Natural killer cell treated with Interleukin-12 subunit alpha and Interleukin-12 subunit beta and Interleukin-15 and Interleukin-18, amount 100 ng/mL, for 72 hours (primary cell): ENCODE measurements around the gene G6PC2. TPM values are rescaled to one million over a fixed set of nuclear protein-coding genes. Genes with fewer than 3 reads are reported as not detected.
"Not testable (repeated sequence)": the region's sequence is repeated elsewhere in the genome, so short reads cannot be mapped to it uniquely, and the experiment has no call there.

Experiments used
- ATAC-seq, 2 donors: fragments of 150-1000 bp; cut with Tn5 transposase in 1 of 2; sonication (Bioruptor Pico), chemical (Tn5 transposase) in 1 of 2; 2 replicates each; pipeline ENCODE4 v1.10.0; 2021
- DNase-seq: peaks from one replicate; pipeline ENCODE4 v3.0.0; 2022; ENCODE audit warnings: low spot score
- H3K27ac Mint-ChIP-seq, 2 donors: 1 replicate in 1 of 2; 2 replicates in 1 of 2; pipeline ENCODE4 v1.8.0; 2022; ENCODE audit warnings: mixed read lengths in 2 of 2, mild to moderate bottlenecking in 1 of 2, moderate library complexity in 1 of 2
- H3K27me3 Mint-ChIP-seq, 2 donors: 1 replicate in 1 of 2; 2 replicates in 1 of 2; pipeline ENCODE4 v1.8.0; 2022; ENCODE audit warnings: mixed read lengths in 2 of 2
- H3K36me3 Mint-ChIP-seq: one replicate; pipeline ENCODE4 v1.8.0; 2022; ENCODE audit warnings: mixed read lengths
- H3K4me1 Mint-ChIP-seq, 2 donors: 1 replicate in 1 of 2; 2 replicates in 1 of 2; pipeline ENCODE4 v1.8.0; 2022; ENCODE audit warnings: low read depth in 2 of 2, mixed read lengths in 2 of 2, mild to moderate bottlenecking in 1 of 2
- H3K4me3 Mint-ChIP-seq: one replicate; pipeline ENCODE4 v1.8.0; 2022; ENCODE audit warnings: mixed read lengths
- H3K9me3 Mint-ChIP-seq: 2 replicates; pipeline ENCODE4 v1.8.0; 2022; ENCODE audit warnings: mixed read lengths
- total RNA-seq, 2 donors: library from RNA; stranded (reverse); gene quantifications; one replicate each; pipeline ENCODE4 v1.2.3, GENCODE V29; 2022

The G6PC2 gene
- total RNA-seq, 2 donors from 2014 or later = not detected

GRCh38 chr2:168915441-168916330, 14.6 kb downstream of the G6PC2 start:
- DNase-seq (no peak), ATAC-seq (no peak)
- H3K4me1 Mint-ChIP-seq = peaks cover 0 to 7% of the 10 kb centered on the region in 2 donors
- no peaks in the 10 kb centered on the region for H3K36me3 Mint-ChIP-seq
- H3K4me3 Mint-ChIP-seq = no peak overlapping the region
- H3K27ac Mint-ChIP-seq = no peak overlapping the region
- H3K9me3 Mint-ChIP-seq = no peaks in the 10 kb centered on the region
- peaks cover 16 to 44% of the 10 kb centered on the region in 2 donors for H3K27me3 Mint-ChIP-seq

GRCh38 chr2:168916331-168916675, 15.2 kb downstream of the G6PC2 start:
- no peak for ATAC-seq
- H3K36me3 Mint-ChIP-seq = no peaks in the 10 kb centered on the region
- H3K9me3 Mint-ChIP-seq = no peaks in the 10 kb centered on the region
- H3K4me1 Mint-ChIP-seq = peaks cover 0 to 7% of the 10 kb centered on the region in 2 donors
- no peak overlapping the region for H3K4me3 Mint-ChIP-seq
- no peak overlapping the region for H3K27ac Mint-ChIP-seq
- no peak for DNase-seq
- peaks cover 16 to 47% of the 10 kb centered on the region in 2 donors for H3K27me3 Mint-ChIP-seq

- peaks cover 0 to 4% of the 10 kb centered on the region in 2 donors for H3K4me1 Mint-ChIP-seq
- H3K4me3 Mint-ChIP-seq = no peak overlapping the region
- DNase-seq (no peak), ATAC-seq (no peak)
- H3K36me3 Mint-ChIP-seq = no peaks in the 10 kb centered on the region
- H3K9me3 Mint-ChIP-seq = no peaks in the 10 kb centered on the region
- H3K27ac Mint-ChIP-seq = no peak overlapping the region
- H3K27me3 Mint-ChIP-seq = peaks cover 10 to 13% of the 10 kb centered on the region in 2 donors
Observed at GRCh38 chr2:168920504-168921157, 19.5 kb downstream of the G6PC2 start.

GRCh38 chr2:168926621-168927386, 25.7 kb downstream of the G6PC2 start:
- Mint-ChIP-seq H3K27me3 (peaks cover 16 to 25% of the 10 kb centered on the region in 2 donors), H3K4me1 (no peaks in the 10 kb centered on the region), H3K4me3 (no peak overlapping the region), H3K27ac (no peak overlapping the region), H3K36me3 (no peaks in the 10 kb centered on the region), H3K9me3 (no peaks in the 10 kb centered on the region)
- ATAC-seq (no peak), DNase-seq (no peak)

- Mint-ChIP-seq H3K27me3 (peaks cover 16 to 24% of the 10 kb centered on the region in 2 donors), H3K36me3 (no peaks in the 10 kb centered on the region), H3K4me3 (no peak overlapping the region), H3K27ac (no peak overlapping the region), H3K4me1 (no peaks in the 10 kb centered on the region), H3K9me3 (no peaks in the 10 kb centered on the region)
- DNase-seq (no peak), ATAC-seq (no peak)
Observed at GRCh38 chr2:168928113-168928831, 27.2 kb downstream of the G6PC2 start.

GRCh38 chr2:168929031-168929430, 27.9 kb downstream of the G6PC2 start:
- no peaks in the 10 kb centered on the region for H3K4me1 Mint-ChIP-seq
- H3K27ac Mint-ChIP-seq = no peak overlapping the region
- no peak overlapping the region for H3K4me3 Mint-ChIP-seq
- H3K9me3 Mint-ChIP-seq = no peaks in the 10 kb centered on the region
- no peak for DNase-seq
- ATAC-seq = no peak
- H3K27me3 Mint-ChIP-seq = peaks cover 16 to 20% of the 10 kb centered on the region in 2 donors
- no peaks in the 10 kb centered on the region for H3K36me3 Mint-ChIP-seq

GRCh38 chr2:168930242-168930641, 29.2 kb downstream of the G6PC2 start:
- Mint-ChIP-seq H3K27me3 (peaks cover 16 to 19% of the 10 kb centered on the region in 2 donors), H3K27ac (no peak overlapping the region)

GRCh38 chr2:168932174-168932573, 31.1 kb downstream of the G6PC2 start:
- ATAC-seq, H3K4me1 Mint-ChIP-seq, DNase-seq, H3K4me3 Mint-ChIP-seq, H3K27ac Mint-ChIP-seq, H3K36me3 Mint-ChIP-seq, H3K9me3 Mint-ChIP-seq: not testable (repeated sequence)
- peaks cover 17 to 21% of the 10 kb centered on the region in 2 donors for H3K27me3 Mint-ChIP-seq

More at GRCh38 chr2:168930242-168930641, 29.2 kb downstream of the G6PC2 start:
- H3K4me1 Mint-ChIP-seq = no peaks in the 10 kb centered on the region
- DNase-seq (no peak), ATAC-seq (no peak)
- H3K36me3 Mint-ChIP-seq = no peaks in the 10 kb centered on the region
- no peaks in the 10 kb centered on the region for H3K9me3 Mint-ChIP-seq
- no peak overlapping the region for H3K4me3 Mint-ChIP-seq

GRCh38 chr2:168934826-168935225, 33.7 kb downstream of the G6PC2 start:
- no peaks in the 10 kb centered on the region for H3K9me3 Mint-ChIP-seq
- no peaks in the 10 kb centered on the region for H3K4me1 Mint-ChIP-seq
- no peaks in the 10 kb centered on the region for H3K36me3 Mint-ChIP-seq
- DNase-seq (no peak), ATAC-seq (no peak)
- H3K27ac Mint-ChIP-seq = no peak overlapping the region
- H3K4me3 Mint-ChIP-seq = no peak overlapping the region
- peaks cover 4 to 17% of the 10 kb centered on the region in 2 donors for H3K27me3 Mint-ChIP-seq

GRCh38 chr2:168935810-168936581, 34.9 kb downstream of the G6PC2 start:
- Mint-ChIP-seq H3K27ac (no peak overlapping the region), H3K36me3 (no peaks in the 10 kb centered on the region)
- ATAC-seq = no peak

GRCh38 chr2:168939061-168939460, 38.0 kb downstream of the G6PC2 start:
- ATAC-seq (no peak), DNase-seq (no peak)
- no peaks in the 10 kb centered on the region for H3K36me3 Mint-ChIP-seq
- no peaks in the 10 kb centered on the region for H3K9me3 Mint-ChIP-seq
- no peaks in the 10 kb centered on the region for H3K4me1 Mint-ChIP-seq
- no peak overlapping the region for H3K4me3 Mint-ChIP-seq
- H3K27ac Mint-ChIP-seq = no peak overlapping the region
- peaks cover 7 to 17% of the 10 kb centered on the region in 2 donors for H3K27me3 Mint-ChIP-seq

More at GRCh38 chr2:168935810-168936581, 34.9 kb downstream of the G6PC2 start:
- no peak overlapping the region for H3K4me3 Mint-ChIP-seq
- H3K4me1 Mint-ChIP-seq = no peaks in the 10 kb centered on the region
- H3K9me3 Mint-ChIP-seq = no peaks in the 10 kb centered on the region
- no peak for DNase-seq
- H3K27me3 Mint-ChIP-seq = peaks cover 4 to 17% of the 10 kb centered on the region in 2 donors

GRCh38 chr2:168939918-168940317, 38.8 kb downstream of the G6PC2 start:
- H3K4me3 Mint-ChIP-seq = no peak overlapping the region
- no peaks in the 10 kb centered on the region for H3K4me1 Mint-ChIP-seq
- no peak for DNase-seq
- peaks cover 14 to 18% of the 10 kb centered on the region in 2 donors for H3K27me3 Mint-ChIP-seq
- H3K36me3 Mint-ChIP-seq = no peaks in the 10 kb centered on the region
- ATAC-seq = peak in 1 of 2 donors; percentile 66
- no peak overlapping the region for H3K27ac Mint-ChIP-seq
- no peaks in the 10 kb centered on the region for H3K9me3 Mint-ChIP-seq
